Endothelial cell of hepatic sinusoid (primary cell): ENCODE data around the gene ANGPTL2.

Experiments used
- in situ Hi-C: cut with HindIII; loops from 2 replicates; pipeline ENCODE4 v1.10.0; 2017; ENCODE audit warnings: low sequenced_read_pairs

The ANGPTL2 gene

GRCh38 chr9:127121628-127122175 lies 733 bp downstream of the ANGPTL2 start:
- in situ Hi-C loops = no loop called here

- in situ Hi-C loops = no loop called here
These were observed 3.1 kb downstream of the ANGPTL2 start for GRCh38 chr9:127119320-127119709.

GRCh38 chr9:127118597-127119319 lies 3.7 kb downstream of the ANGPTL2 start:
- in situ Hi-C loops = no loop called here

- in situ Hi-C loops = no loop called here
These were observed 4.6 kb downstream of the ANGPTL2 start for GRCh38 chr9:127117801-127118200.

- in situ Hi-C loops = no loop called here
These were observed 5.5 kb downstream of the ANGPTL2 start for GRCh38 chr9:127116957-127117356.

GRCh38 chr9:127116088-127116726 lies 6.2 kb downstream of the ANGPTL2 start:
- in situ Hi-C loops = no loop called here

- in situ Hi-C loops = no loop called here
These were observed 7.8 kb downstream of the ANGPTL2 start for GRCh38 chr9:127114606-127115005.

GRCh38 chr9:127113191-127113972 lies 9.1 kb downstream of the ANGPTL2 start:
- in situ Hi-C loops = no loop called here

- in situ Hi-C loops = no loop called here
These were observed 9.7 kb downstream of the ANGPTL2 start for GRCh38 chr9:127112735-127113161.

- in situ Hi-C loops = no loop called here
These were observed 10.4 kb downstream of the ANGPTL2 start for GRCh38 chr9:127112056-127112455.

GRCh38 chr9:127109212-127109711 lies 13.2 kb downstream of the ANGPTL2 start:
- in situ Hi-C loops = no loop called here

GRCh38 chr9:127107929-127108876 lies 14.2 kb downstream of the ANGPTL2 start:
- in situ Hi-C loops = no loop called here

GRCh38 chr9:127107171-127107928 lies 15.1 kb downstream of the ANGPTL2 start:
- in situ Hi-C loops = no loop called here

GRCh38 chr9:127106466-127106855 lies 16.0 kb downstream of the ANGPTL2 start:
- in situ Hi-C loops = no loop called here

- in situ Hi-C loops = no loop called here
These were observed 16.5 kb downstream of the ANGPTL2 start for GRCh38 chr9:127105805-127106465.

GRCh38 chr9:127104581-127105311 lies 17.7 kb downstream of the ANGPTL2 start:
- in situ Hi-C loops = no loop called here

- in situ Hi-C loops = no loop called here
These were observed 19.6 kb downstream of the ANGPTL2 start for GRCh38 chr9:127102788-127103187.

GRCh38 chr9:127102176-127102575 lies 20.3 kb downstream of the ANGPTL2 start:
- in situ Hi-C loops = no loop called here
